Measurements from ENCODE around the gene BRD4.

DNA sequence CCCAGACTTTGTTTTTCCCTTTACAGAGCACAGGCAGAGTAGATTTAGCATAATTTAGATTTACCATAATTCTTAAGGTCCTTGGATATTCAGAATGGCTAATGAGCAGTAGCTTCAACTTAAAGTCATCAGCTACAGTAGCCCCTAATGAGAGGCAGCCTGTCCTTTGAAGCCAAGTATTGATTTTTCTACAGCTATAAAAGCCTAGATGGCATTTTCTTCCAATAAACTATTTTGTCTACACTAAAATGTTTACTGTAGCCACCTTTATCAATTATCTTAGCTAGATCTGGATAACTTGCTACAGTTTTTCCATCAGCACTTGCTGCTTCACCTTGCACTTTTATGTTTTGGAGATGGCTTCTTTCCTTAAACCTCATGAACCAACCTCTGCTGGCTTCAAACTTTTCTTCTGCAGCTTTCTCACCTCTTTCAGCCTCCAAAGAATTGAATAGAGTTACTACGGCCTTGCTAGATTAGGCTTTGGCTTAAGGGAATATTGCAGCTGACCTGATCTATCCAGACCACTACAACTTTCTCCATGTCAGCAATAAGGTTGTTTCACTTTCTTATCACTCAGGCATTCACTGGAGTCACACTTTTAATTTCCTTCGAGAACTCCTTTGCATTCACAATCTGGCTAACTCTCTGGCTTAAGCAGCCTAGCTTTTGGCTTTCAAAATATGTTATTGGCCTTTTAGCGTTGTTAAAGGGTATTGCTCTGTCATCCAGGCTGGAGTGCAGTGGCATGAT lies 26.6 kb downstream of the BRD4 start:
- TF ChIP-seq POLR2A (IDR thresholded peaks at IDR 0.05; ENCODE audit: low read depth, low read length) (no peak), EZH2 (IDR thresholded peaks at IDR 0.05; ENCODE audit: borderline replicate concordance, low read depth, low read length, severe bottlenecking) (no peak), GATA2 (IDR thresholded peaks at IDR 0.05; ENCODE audit: insufficient read depth, insufficient read length, low read depth, low read length) (no peak), POLR2AphosphoS5 (IDR thresholded peaks at IDR 0.05; ENCODE audit: insufficient read depth, low read depth, low read length) (no peak), MYC (IDR thresholded peaks at IDR 0.05; ENCODE audit: low read depth, low read length) (no peak), JUN (IDR thresholded peaks at IDR 0.05; ENCODE audit: borderline replicate concordance, insufficient read depth, insufficient read length, low read depth) (no peak)
- TF ChIP-seq, protein P1, sequence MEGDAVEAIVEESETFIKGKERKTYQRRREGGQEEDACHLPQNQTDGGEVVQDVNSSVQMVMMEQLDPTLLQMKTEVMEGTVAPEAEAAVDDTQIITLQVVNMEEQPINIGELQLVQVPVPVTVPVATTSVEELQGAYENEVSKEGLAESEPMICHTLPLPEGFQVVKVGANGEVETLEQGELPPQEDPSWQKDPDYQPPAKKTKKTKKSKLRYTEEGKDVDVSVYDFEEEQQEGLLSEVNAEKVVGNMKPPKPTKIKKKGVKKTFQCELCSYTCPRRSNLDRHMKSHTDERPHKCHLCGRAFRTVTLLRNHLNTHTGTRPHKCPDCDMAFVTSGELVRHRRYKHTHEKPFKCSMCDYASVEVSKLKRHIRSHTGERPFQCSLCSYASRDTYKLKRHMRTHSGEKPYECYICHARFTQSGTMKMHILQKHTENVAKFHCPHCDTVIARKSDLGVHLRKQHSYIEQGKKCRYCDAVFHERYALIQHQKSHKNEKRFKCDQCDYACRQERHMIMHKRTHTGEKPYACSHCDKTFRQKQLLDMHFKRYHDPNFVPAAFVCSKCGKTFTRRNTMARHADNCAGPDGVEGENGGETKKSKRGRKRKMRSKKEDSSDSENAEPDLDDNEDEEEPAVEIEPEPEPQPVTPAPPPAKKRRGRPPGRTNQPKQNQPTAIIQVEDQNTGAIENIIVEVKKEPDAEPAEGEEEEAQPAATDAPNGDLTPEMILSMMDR (IDR thresholded peaks at IDR 0.05; ENCODE audit: extremely low read depth in 1 of 2, insufficient read depth in 1 of 2, low read depth in 1 of 2, low read length in 2 of 2), result no peak
- TF ChIP-seq, protein P2, sequence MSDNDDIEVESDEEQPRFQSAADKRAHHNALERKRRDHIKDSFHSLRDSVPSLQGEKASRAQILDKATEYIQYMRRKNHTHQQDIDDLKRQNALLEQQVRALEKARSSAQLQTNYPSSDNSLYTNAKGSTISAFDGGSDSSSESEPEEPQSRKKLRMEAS (IDR thresholded peaks at IDR 0.05; ENCODE audit: insufficient read depth, insufficient read length), result no peak
